K562 (cell line): ENCODE measurements around the gene ZNF655. TPM values are rescaled to one million over a fixed set of nuclear protein-coding genes. Genes with fewer than 3 reads are reported as not detected.

Experiments used
- ARHGAP35 ChIP-seq: fragments of 450-650 bp; IDR thresholded peaks from 2 replicates; pipeline ENCODE4 v1.6.1; 2018; ENCODE audit not compliant: partially characterized antibody
- CBX5 ChIP-seq: IDR thresholded peaks from 2 replicates; pipeline ENCODE4 v1.6.1; 2014; ENCODE audit warnings: low read depth, borderline replicate concordance
- CCAR2 ChIP-seq: fragments of 200-400 bp; formaldehyde crosslinking; IDR thresholded peaks from 2 replicates; pipeline ENCODE4 v1.6.1; 2017; ENCODE audit warnings: mild to moderate bottlenecking, low read depth, low read length
- E2F8 ChIP-seq: fragments of 450-650 bp; IDR thresholded peaks from 2 replicates; pipeline ENCODE4 v1.7.1; 2018; ENCODE audit warnings: mild to moderate bottlenecking, low read depth; ENCODE audit not compliant: partially characterized antibody
- ETV1 ChIP-seq: fragments of 450-650 bp; conservative IDR thresholded peaks from 2 replicates; pipeline ENCODE4 v1.6.1; 2016; ENCODE audit warnings: missing genetic modification characterization, control low read depth, low read depth, missing compliant biosample characterization
- FOSL1 ChIP-seq: fragments of 200-800 bp; sonication (Bioruptor generic); conservative IDR thresholded peaks from 2 replicates; pipeline ENCODE4 v1.6.1; 2016; ENCODE audit warnings: missing genetic modification characterization, missing compliant biosample characterization
- FOXM1 ChIP-seq, 2 experiments: fragments of 450-650 bp in 1 of 2; sonication (generic) in 1 of 2; formaldehyde crosslinking in 1 of 2; IDR thresholded peaks; 2 replicates each; pipeline versions ENCODE4 v1.6.1 to v1.9.0; 2017 to 2022; ENCODE audit warnings: low read depth in 2 of 2, mild to moderate bottlenecking in 2 of 2, missing genetic modification reagents in 1 of 2, moderate library complexity in 1 of 2
- GABPA ChIP-seq: fragments of 200-800 bp; sonication (Bioruptor generic); conservative IDR thresholded peaks from 2 replicates; pipeline ENCODE4 v1.6.1; 2016; ENCODE audit warnings: low read depth, missing genetic modification characterization, missing compliant biosample characterization
- HCFC1 ChIP-seq: IDR thresholded peaks from 2 replicates; pipeline ENCODE4 v1.6.1; 2012; ENCODE audit warnings: low read depth, low read length, improper control_type of control experiment
- KAT2B ChIP-seq: IDR thresholded peaks from one replicate; pipeline ENCODE4 v1.6.1; 2012; ENCODE audit warnings: low read depth, mild to moderate bottlenecking, control low read depth, inconsistent platforms, low read length, moderate library complexity
- MCM2 ChIP-seq: fragments of 450-650 bp; IDR thresholded peaks from 2 replicates; pipeline ENCODE4 v1.6.1; 2017; ENCODE audit warnings: low read depth, mild to moderate bottlenecking
- MCM5 ChIP-seq: fragments of 450-650 bp; IDR thresholded peaks from 2 replicates; pipeline ENCODE4 v1.6.1; 2016; ENCODE audit warnings: low read depth
- MECOM ChIP-seq: fragments of 250-450 bp; sonication (Bioruptor Pico); IDR thresholded peaks from 2 replicates; pipeline ENCODE4 v1.8.0; 2022; ENCODE audit warnings: inconsistent platforms
- MTA2 ChIP-seq: fragments of 450-650 bp; IDR thresholded peaks from 2 replicates; pipeline ENCODE4 v1.6.1; 2016; ENCODE audit warnings: low read depth
- NRF1 ChIP-seq, 2 experiments: fragments of 450-650 bp; IDR thresholded peaks in 1 of 2; conservative IDR thresholded peaks in 1 of 2; 2 replicates each; pipeline ENCODE4 v1.6.1; 2014; ENCODE audit warnings: mild to moderate bottlenecking in 2 of 2
- PCBP2 ChIP-seq: fragments of 200-400 bp; formaldehyde crosslinking; IDR thresholded peaks from 2 replicates; pipeline ENCODE4 v1.6.1; 2018; ENCODE audit warnings: low read length, low read depth, mild to moderate bottlenecking, moderate library complexity; ENCODE audit not compliant: poor library complexity, severe bottlenecking
- RFX1 ChIP-seq: fragments of 450-650 bp; IDR thresholded peaks from 2 replicates; pipeline ENCODE4 v1.6.1; 2016; ENCODE audit warnings: mild to moderate bottlenecking, moderate library complexity
- USF2 ChIP-seq: sonication (generic); formaldehyde crosslinking; IDR thresholded peaks from 2 replicates; pipeline ENCODE4 v1.5.0; 2020; ENCODE audit warnings: missing genetic modification reagents
- ZNF140 ChIP-seq: fragments of 250-450 bp; sonication (Bioruptor Pico); IDR thresholded peaks from 2 replicates; pipeline ENCODE4 v1.8.0; 2021; ENCODE audit warnings: moderate library complexity, mild to moderate bottlenecking, inconsistent platforms
- ZNF184 ChIP-seq: sonication (generic); formaldehyde crosslinking; IDR thresholded peaks from 2 replicates; pipeline ENCODE4 v1.5.0; 2020; ENCODE audit warnings: missing genetic modification reagents
- ZNF253 ChIP-seq: fragments of 250-450 bp; sonication (Bioruptor Pico); conservative IDR thresholded peaks from 2 replicates; pipeline ENCODE4 v1.6.1; 2021; ENCODE audit warnings: mild to moderate bottlenecking
- ZNF274 ChIP-seq: IDR thresholded peaks from 2 replicates; pipeline ENCODE4 v1.6.1; 2011; ENCODE audit warnings: low read depth, mild to moderate bottlenecking, low read length, moderate library complexity, borderline replicate concordance
- ZNF311 ChIP-seq: fragments of 250-450 bp; sonication (Bioruptor Pico); IDR thresholded peaks from 2 replicates; pipeline ENCODE4 v1.4.0; 2020; ENCODE audit warnings: mild to moderate bottlenecking, moderate library complexity
- polyA plus RNA-seq, 8 experiments: library from polyadenylated mRNA; depleted of rRNA in 4 of 8; stranded (reverse) in 5 of 8; unstranded in 3 of 8; fragments of >200 nt; fragmentation: Nextera tagmentation in 2 of 8; fragmentation: Illumina TruSeq in 1 of 8; extraction: Ambion mirVana in 2 of 8; extraction: Trizol in 1 of 8; gene quantifications; 2 replicates each; pipeline versions ENCODE4 v1.2.1 to v1.2.3, GENCODE V29; 2011 to 2014; ENCODE audit warnings: inconsistent platforms in 1 of 8, missing spikeins in 1 of 8
- total RNA-seq, 7 experiments: library from RNA; depleted of rRNA in 6 of 7; stranded (reverse); fragments of >200 nt in 6 of 7; fragmentation: Illumina TruSeq in 2 of 7; extraction: Trizol in 2 of 7; gene quantifications; 2 replicates each; pipeline versions ENCODE4 v1.2.1 to v1.2.3, GENCODE V29; 2011 to 2021; ENCODE audit warnings: low replicate concordance in 1 of 7
- TF ChIP-seq, protein P1 (sequence below): fragments of 450-650 bp; formaldehyde crosslinking; IDR thresholded peaks from 2 replicates; pipeline ENCODE4 v1.4.0; 2022; ENCODE audit warnings: mild to moderate bottlenecking, moderate library complexity

ZNF655 gene
- total and polyA plus RNA-seq, 9 of the 15 experiments (the other 6 are each of a cell fraction or from before 2014, with no cell fraction given), result 25.7 to 130 (median 95.2) TPM

- no peak for TF ChIP-seq CCAR2
- TF ChIP-seq ZNF253 (CRISPR knock-in tag), result no peak
- no peak for TF ChIP-seq MTA2
- no peak for TF ChIP-seq ZNF274
- no peak for TF ChIP-seq FOXM1 (IDR thresholded peaks at IDR 0.05; ENCODE audit: low read depth)
- TF ChIP-seq FOXM1 (CRISPR knock-in tag; IDR thresholded peaks at IDR 0.05; ENCODE audit: low read depth), result no peak
- peak; percentile 100 for TF ChIP-seq E2F8
- no peak for TF ChIP-seq USF2 (CRISPR knock-in tag)
- TF ChIP-seq HCFC1, result peak; percentile 59
- TF ChIP-seq ZNF311 (CRISPR knock-in tag), result no peak
- TF ChIP-seq KAT2B, result no peak
- TF ChIP-seq ZNF184 (CRISPR knock-in tag), result no peak
- peak; percentile 50 to 57 for TF ChIP-seq NRF1 (conservative IDR thresholded peaks at IDR 0.05 in 1 of 2, IDR thresholded peaks at IDR 0.05 in 1 of 2)
- TF ChIP-seq CBX5, result peak; percentile 6; the same call in 1 of the 2 replicates
- TF ChIP-seq PCBP2, result no peak
- TF ChIP-seq GABPA (tag), result peak; percentile 95
- TF ChIP-seq MECOM, result no peak
- no peak for TF ChIP-seq ZNF140
- no peak for TF ChIP-seq MCM5
- peak; percentile 96 for TF ChIP-seq ETV1 (tag)
- no peak for TF ChIP-seq RFX1
- TF ChIP-seq ARHGAP35, result no peak
- peak; percentile 1; the same call in 1 of the 2 replicates for TF ChIP-seq FOSL1 (tag)
- TF ChIP-seq MCM2, result no peak
- TF ChIP-seq, protein P1, sequence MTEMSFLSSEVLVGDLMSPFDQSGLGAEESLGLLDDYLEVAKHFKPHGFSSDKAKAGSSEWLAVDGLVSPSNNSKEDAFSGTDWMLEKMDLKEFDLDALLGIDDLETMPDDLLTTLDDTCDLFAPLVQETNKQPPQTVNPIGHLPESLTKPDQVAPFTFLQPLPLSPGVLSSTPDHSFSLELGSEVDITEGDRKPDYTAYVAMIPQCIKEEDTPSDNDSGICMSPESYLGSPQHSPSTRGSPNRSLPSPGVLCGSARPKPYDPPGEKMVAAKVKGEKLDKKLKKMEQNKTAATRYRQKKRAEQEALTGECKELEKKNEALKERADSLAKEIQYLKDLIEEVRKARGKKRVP, result no peak
Observed at GRCh38 chr7:99558306-99559174, at the start of gene ZNF655 (continued).
